ENCODE measurements around the gene GLCE.

Gene GLCE

DNA sequence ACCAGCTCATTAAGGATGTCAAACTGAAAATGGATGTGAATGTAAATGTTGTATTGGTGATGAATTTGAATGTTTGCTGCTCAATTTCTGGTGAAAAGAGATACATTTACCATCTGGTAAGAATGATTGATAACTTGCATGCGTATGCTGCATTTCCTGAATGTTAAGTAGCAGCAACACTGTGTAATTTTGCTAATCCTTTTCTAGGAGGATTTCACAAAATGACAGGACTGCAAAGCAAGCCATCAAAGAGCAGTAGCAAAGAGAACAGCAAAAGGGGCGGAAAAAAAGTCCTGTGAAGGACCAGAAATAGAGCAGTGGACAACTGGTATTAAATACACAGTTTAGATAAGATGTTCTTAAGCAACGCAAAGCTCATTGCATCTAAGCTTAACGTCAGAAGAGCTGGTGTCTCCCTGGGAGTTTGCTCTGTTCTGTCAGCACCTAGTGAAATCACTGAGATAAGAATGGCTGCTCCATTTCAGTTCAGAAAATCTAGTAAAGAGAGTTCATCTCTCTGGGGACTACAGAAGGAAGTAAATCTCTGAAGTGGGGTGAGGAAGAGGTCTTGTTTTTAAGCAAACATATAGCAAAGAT, 114.7 kb downstream of the GLCE start:
- no peak for TF ChIP-seq CTCF (IDR thresholded peaks at IDR 0.05)
- Histone ChIP-seq H3K27me3 (peaks cover 16% of the 10 kb centered on the region), H3K36me3 (no peaks in the 10 kb centered on the region), H3K4me3 (ENCODE audit: low read depth in 1 of 2, low read length in 1 of 2) (no peak overlapping the region), H3K27ac (no peak overlapping the region), H3K4me1 (ENCODE audit: control insufficient read depth in 1 of 2, insufficient read depth in 1 of 2, low read depth in 1 of 2, low read length in 1 of 2) (no peaks in the 10 kb centered on the region), H3K9me3 (no peaks in the 10 kb centered on the region)

DNA sequence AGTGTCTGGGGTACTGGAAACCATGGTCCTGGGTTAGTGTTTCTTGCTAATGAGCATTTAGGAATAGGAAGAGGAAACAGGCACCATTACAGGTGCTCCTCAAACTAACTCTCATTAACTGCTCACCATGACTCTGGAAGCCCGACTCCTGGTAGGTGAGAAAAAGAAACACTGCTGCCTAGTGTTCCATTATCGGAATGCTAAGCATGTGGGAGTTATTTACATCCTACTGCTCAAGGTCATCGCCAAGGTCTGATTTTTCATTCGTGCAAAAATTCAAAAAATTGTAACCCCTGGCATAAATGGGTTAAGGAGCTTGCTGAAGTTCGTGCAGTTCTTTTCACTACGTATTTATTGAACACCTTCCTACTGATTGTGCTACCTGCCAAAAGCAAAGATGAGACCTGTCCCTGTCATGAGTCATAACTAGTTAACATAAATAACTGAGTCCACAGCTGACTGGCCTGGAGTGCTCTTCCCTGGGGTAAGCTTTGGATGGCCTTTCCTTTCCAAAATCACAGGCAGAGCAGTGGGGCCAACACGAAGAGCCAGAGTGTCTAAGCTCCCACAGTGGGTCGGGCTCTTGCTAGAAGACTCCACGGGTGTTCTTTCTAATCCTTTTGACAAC, 115.6 kb downstream of the GLCE start:
- Histone ChIP-seq H3K9me3 (no peaks in the 10 kb centered on the region), H3K36me3 (no peaks in the 10 kb centered on the region), H3K4me3 (ENCODE audit: low read depth in 1 of 2, low read length in 1 of 2) (no peak overlapping the region), H3K27ac (no peak overlapping the region), H3K4me1 (ENCODE audit: control insufficient read depth in 1 of 2, insufficient read depth in 1 of 2, low read depth in 1 of 2, low read length in 1 of 2) (no peaks in the 10 kb centered on the region), H3K27me3 (peaks cover 16% of the 10 kb centered on the region)
- TF ChIP-seq CTCF (IDR thresholded peaks at IDR 0.05): no peak

- H3K27me3 ChIP-seq: peaks cover 16% of the 10 kb centered on the region
- no peaks in the 10 kb centered on the region for H3K4me1 ChIP-seq (ENCODE audit: control insufficient read depth in 1 of 2, insufficient read depth in 1 of 2, low read depth in 1 of 2, low read length in 1 of 2)
- H3K9me3 ChIP-seq: no peaks in the 10 kb centered on the region
- no peak overlapping the region for H3K4me3 ChIP-seq (ENCODE audit: low read depth in 1 of 2, low read length in 1 of 2)
- H3K36me3 ChIP-seq: no peaks in the 10 kb centered on the region
- TF ChIP-seq CTCF (IDR thresholded peaks at IDR 0.05): no peak
- H3K27ac ChIP-seq: no peak overlapping the region
These were observed 116.9 kb downstream of the GLCE start for GRCh38 chr15:69277316-69277715.

DNA sequence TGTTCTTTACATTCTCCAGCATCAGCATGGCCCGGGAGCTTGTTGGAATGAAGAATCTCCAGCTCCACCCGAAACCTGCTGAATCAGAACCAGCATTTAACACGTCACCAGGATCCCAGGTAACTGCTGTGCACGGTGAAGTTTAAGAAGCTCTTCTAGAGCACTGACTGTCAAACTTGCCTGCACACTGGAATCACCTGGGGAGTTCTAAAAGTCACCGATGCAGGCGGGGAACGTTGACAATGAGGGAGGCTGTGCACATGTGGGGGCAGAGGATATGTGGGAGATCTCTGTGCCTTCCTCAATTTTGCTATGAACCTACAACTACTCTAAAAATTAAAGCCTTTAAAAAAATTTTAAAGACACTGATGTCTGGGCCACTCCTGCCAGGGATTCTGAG, 119.2 kb downstream of the GLCE start:
- TF ChIP-seq CTCF (IDR thresholded peaks at IDR 0.05): no peak
- Histone ChIP-seq H3K4me3 (ENCODE audit: low read depth in 1 of 2, low read length in 1 of 2) (no peak overlapping the region), H3K36me3 (no peaks in the 10 kb centered on the region), H3K27me3 (peaks cover 16% of the 10 kb centered on the region), H3K27ac (no peak overlapping the region), H3K4me1 (ENCODE audit: control insufficient read depth in 1 of 2, insufficient read depth in 1 of 2, low read depth in 1 of 2, low read length in 1 of 2) (no peaks in the 10 kb centered on the region), H3K9me3 (no peaks in the 10 kb centered on the region)

DNA sequence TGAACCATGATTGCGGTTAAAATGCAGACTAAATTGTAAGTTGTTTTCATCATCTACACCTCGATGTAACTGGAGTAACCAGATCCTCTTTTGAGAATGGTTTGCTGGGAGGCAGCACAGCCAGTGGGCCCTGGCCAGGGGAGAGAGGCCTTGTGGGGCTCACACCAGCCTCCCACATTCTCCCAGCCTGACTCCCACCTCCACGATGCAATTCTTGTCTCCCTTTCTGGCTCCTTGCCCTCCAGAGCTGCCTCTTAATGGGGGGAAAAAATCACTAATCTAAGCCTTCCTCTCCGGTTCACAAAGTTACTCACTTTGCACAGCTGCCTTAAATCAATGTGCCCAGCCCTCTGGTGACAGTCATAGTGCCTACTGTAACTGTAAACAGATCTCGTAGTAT, 120.3 kb downstream of the GLCE start:
- Histone ChIP-seq H3K27ac (no peak overlapping the region), H3K36me3 (no peaks in the 10 kb centered on the region), H3K9me3 (no peaks in the 10 kb centered on the region), H3K4me3 (ENCODE audit: low read depth in 1 of 2, low read length in 1 of 2) (no peak overlapping the region), H3K4me1 (ENCODE audit: control insufficient read depth in 1 of 2, insufficient read depth in 1 of 2, low read depth in 1 of 2, low read length in 1 of 2) (no peaks in the 10 kb centered on the region), H3K27me3 (peaks cover 9% of the 10 kb centered on the region)
- no peak for TF ChIP-seq CTCF (IDR thresholded peaks at IDR 0.05)
